Measurements from ENCODE around the gene TTC36. TPM values are rescaled to one million over a fixed set of nuclear protein-coding genes. Genes with fewer than 3 reads are reported as not detected.
"Not testable (repeated sequence)": the region's sequence is repeated elsewhere in the genome, so short reads cannot be mapped to it uniquely, and the experiment has no call there.

TTC36 gene
- total and polyA plus RNA-seq, 8 donors = 0.58 to 56.8 (median 2.0) TPM; not detected in 5

GRCh38 chr11:118569670-118570069, 42.4 kb downstream of the TTC36 start:
- Histone ChIP-seq H3K27me3 (no peaks in the 10 kb centered on the region), H3K4me3 (no peak overlapping the region), H3K27ac (no peak overlapping the region), H3K9me3 (no peaks in the 10 kb centered on the region), H3K4me1 (peaks cover 22 to 38% (median 28%) of the 10 kb centered on the region in 4 donors), H3K36me3 (no peaks in the 10 kb centered on the region)
- 57 to 75% (median 68%) methylated on average over 2 of the region's 2 CpGs for WGBS, 5 donors
- intact Hi-C loops (cut with DNase I; ENCODE audit: low total_unique reads) = no loop called here
- TF ChIP-seq, protein P1, sequence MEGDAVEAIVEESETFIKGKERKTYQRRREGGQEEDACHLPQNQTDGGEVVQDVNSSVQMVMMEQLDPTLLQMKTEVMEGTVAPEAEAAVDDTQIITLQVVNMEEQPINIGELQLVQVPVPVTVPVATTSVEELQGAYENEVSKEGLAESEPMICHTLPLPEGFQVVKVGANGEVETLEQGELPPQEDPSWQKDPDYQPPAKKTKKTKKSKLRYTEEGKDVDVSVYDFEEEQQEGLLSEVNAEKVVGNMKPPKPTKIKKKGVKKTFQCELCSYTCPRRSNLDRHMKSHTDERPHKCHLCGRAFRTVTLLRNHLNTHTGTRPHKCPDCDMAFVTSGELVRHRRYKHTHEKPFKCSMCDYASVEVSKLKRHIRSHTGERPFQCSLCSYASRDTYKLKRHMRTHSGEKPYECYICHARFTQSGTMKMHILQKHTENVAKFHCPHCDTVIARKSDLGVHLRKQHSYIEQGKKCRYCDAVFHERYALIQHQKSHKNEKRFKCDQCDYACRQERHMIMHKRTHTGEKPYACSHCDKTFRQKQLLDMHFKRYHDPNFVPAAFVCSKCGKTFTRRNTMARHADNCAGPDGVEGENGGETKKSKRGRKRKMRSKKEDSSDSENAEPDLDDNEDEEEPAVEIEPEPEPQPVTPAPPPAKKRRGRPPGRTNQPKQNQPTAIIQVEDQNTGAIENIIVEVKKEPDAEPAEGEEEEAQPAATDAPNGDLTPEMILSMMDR (IDR thresholded peaks at IDR 0.05) = no peak
- TF ChIP-seq POLR2A (IDR thresholded peaks at IDR 0.05) (no peak), POLR2AphosphoS5 (IDR thresholded peaks at IDR 0.05) (no peak), EP300 (IDR thresholded peaks at IDR 0.05) (no peak)
- no peak for DNase-seq

DNA sequence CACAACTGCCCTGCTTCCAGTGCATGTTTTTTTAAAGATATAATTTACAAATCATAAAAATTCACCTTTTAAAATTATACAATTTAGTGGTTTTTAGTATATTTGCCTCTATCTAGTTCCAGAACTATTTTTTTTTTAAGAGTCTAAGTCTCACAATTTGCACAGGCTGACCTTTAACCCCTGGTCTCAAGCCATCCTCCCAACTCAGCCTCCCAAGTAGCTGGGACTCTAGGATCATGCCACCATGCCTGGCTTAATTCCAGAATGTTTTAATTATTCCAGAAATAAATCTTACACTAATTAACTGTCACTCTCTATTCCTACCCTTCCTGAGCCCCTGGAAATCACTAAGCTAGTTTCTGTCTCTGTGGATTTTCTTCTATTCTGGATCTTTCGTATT, 43.5 kb downstream of the TTC36 start:
- WGBS, 5 donors = 93 to 100% (median 94%) methylated on average over 1 of the region's 1 CpG
- TF ChIP-seq POLR2A (IDR thresholded peaks at IDR 0.05) (no peak), EP300 (IDR thresholded peaks at IDR 0.05) (no peak)
- TF ChIP-seq, protein P1 (IDR thresholded peaks at IDR 0.05) = no peak
- Histone ChIP-seq H3K36me3 (no peaks in the 10 kb centered on the region), H3K27me3 (no peaks in the 10 kb centered on the region), H3K27ac (no peak overlapping the region), H3K4me3 (no peak overlapping the region), H3K4me1 (peaks cover 26 to 39% (median 31%) of the 10 kb centered on the region in 4 donors), H3K9me3 (no peaks in the 10 kb centered on the region)
- no peak for DNase-seq
- intact Hi-C loops (cut with DNase I; ENCODE audit: low total_unique reads) = no loop called here

DNA sequence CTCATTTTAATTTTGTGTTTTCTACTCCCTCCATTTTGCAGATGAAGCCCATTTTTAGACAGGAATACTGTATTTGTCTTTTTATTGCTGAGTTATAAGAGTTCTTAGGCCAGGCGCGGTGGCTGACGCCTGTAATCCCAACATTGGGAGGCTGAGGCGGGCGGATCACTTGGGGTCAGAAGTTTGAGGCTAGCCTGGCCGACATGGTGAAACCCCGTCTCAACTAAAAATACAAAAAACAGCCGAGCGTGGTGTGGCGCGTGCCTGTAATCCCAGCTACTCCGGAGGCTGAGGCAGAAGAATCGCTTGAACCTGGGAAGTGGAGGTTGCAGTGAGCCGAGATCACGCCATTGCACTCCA, 44.4 kb downstream of the TTC36 start:
- intact Hi-C loops (cut with DNase I; ENCODE audit: low total_unique reads); H3K27me3 ChIP-seq; H3K36me3 ChIP-seq; H3K9me3 ChIP-seq: not testable (repeated sequence)
- Histone ChIP-seq H3K4me3 (peak overlapping the region; percentile 87 to 98 (median 92)), H3K4me1 (peaks cover 31 to 42% (median 38%) of the 10 kb centered on the region in 4 donors), H3K27ac (peak overlapping the region; percentile 92 to 99 (median 99))
- WGBS, 5 donors = 5 to 38% (median 6%) methylated on average over 15 of the region's 15 CpGs
- DNase-seq = peak in 1 of 2 donors; percentile 51

GRCh38 chr11:118572061-118572980, 45.0 kb downstream of the TTC36 start, which contains the start of gene ARCN1:
TSS of gene ARCN1 (plus strand) at chr11:118572409. CDS start at chr11:118572548, 139 bp downstream.
- H3K36me3 ChIP-seq = peaks cover 0 to under 1% (median 0%) of the 10 kb centered on the region in 4 donors
- H3K27me3 ChIP-seq = no peaks in the 10 kb centered on the region
- TF ChIP-seq POLR2AphosphoS5 (IDR thresholded peaks at IDR 0.05) (peak in 2 of 3 donors; percentile 76 to 82), POLR2A (IDR thresholded peaks at IDR 0.05) (no peak), EP300 (IDR thresholded peaks at IDR 0.05) (no peak)
- TF ChIP-seq, protein P1 (IDR thresholded peaks at IDR 0.05) = no peak
- H3K27ac ChIP-seq = peak within 1 kb of the TSS; percentile 92 to 99 (median 99)
- H3K4me3 ChIP-seq = peak within 1 kb of the TSS; percentile 87 to 98 (median 92)
- H3K4me1 ChIP-seq = peaks cover 34 to 48% (median 44%) of the 10 kb centered on the region in 4 donors
- no peaks in the 10 kb centered on the region for H3K9me3 ChIP-seq
- intact Hi-C loops (cut with DNase I; ENCODE audit: low total_unique reads) = no loop called here
- DNase-seq = peak; percentile 78 to 94
- 0 to 1% (median 0%) methylated on average over 30 to 55 of the region's 55 CpGs for WGBS, 5 donors

All from stomach (tissue), 9 donors.